Measurements from ENCODE around the gene RIMBP2. TPM values are rescaled to one million over a fixed set of nuclear protein-coding genes. Genes with fewer than 3 reads are reported as not detected.

Gene RIMBP2
- polyA plus RNA-seq, 1 donor from 2014 or later, result 14.6 TPM

DNA sequence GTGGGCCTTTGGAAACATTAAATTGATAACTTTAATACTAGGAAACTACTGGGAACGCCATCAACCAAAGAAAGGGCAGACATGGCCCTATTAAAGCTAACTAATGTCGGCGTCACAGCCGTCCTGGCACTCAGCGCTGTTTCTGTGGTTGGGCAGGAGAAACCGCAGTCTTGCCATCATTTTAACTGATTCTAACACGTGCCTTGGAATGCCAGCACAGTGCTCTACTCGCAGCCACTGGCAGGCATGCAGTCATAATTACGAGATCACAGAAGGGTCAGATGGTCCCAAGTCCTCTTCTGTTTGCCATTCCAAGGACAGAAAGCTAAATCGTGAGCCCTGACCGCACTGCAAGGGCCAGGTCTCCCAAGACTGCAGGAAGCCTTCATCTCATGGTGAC lies 75.2 kb downstream of the RIMBP2 start:
- Histone ChIP-seq H3K79me2 (replicated peaks; ENCODE audit: insufficient read depth, low read length) (no peaks in the 10 kb centered on the region), H3K9me3 (ENCODE audit: low read length) (no peaks in the 10 kb centered on the region), H3K9ac (ENCODE audit: low read length) (no peak overlapping the region), H2AFZ (ENCODE audit: low read depth, low read length) (no peak overlapping the region), H4K20me1 (ENCODE audit: insufficient read depth) (no peaks in the 10 kb centered on the region), H3F3A (ENCODE audit: insufficient read depth, low read length, poor library complexity, severe bottlenecking) (no peaks in the 10 kb centered on the region), H3K27me3 (ENCODE audit: insufficient read depth, low read depth, low read length) (no peaks in the 10 kb centered on the region), H3K9me2 (ENCODE audit: insufficient read depth, low read length) (no peaks in the 10 kb centered on the region), H3K36me3 (ENCODE audit: insufficient read depth, low read length) (no peaks in the 10 kb centered on the region), H3K27ac (ENCODE audit: low read length) (no peak overlapping the region), H3K4me3 (ENCODE audit: low read length) (no peak overlapping the region), H3K4me2 (ENCODE audit: low read length) (no peak overlapping the region)
- TF ChIP-seq TAF1 (IDR thresholded peaks at IDR 0.05; ENCODE audit: low read depth), result no peak
- TF ChIP-seq EZH2 (IDR thresholded peaks at IDR 0.05; ENCODE audit: borderline replicate concordance, insufficient read depth, low read length, poor library complexity, severe bottlenecking), result no peak
- TF ChIP-seq EP300 (conservative IDR thresholded peaks at IDR 0.05; ENCODE audit: poor library complexity, severe bottlenecking), result no peak
- TF ChIP-seq, protein P1, sequence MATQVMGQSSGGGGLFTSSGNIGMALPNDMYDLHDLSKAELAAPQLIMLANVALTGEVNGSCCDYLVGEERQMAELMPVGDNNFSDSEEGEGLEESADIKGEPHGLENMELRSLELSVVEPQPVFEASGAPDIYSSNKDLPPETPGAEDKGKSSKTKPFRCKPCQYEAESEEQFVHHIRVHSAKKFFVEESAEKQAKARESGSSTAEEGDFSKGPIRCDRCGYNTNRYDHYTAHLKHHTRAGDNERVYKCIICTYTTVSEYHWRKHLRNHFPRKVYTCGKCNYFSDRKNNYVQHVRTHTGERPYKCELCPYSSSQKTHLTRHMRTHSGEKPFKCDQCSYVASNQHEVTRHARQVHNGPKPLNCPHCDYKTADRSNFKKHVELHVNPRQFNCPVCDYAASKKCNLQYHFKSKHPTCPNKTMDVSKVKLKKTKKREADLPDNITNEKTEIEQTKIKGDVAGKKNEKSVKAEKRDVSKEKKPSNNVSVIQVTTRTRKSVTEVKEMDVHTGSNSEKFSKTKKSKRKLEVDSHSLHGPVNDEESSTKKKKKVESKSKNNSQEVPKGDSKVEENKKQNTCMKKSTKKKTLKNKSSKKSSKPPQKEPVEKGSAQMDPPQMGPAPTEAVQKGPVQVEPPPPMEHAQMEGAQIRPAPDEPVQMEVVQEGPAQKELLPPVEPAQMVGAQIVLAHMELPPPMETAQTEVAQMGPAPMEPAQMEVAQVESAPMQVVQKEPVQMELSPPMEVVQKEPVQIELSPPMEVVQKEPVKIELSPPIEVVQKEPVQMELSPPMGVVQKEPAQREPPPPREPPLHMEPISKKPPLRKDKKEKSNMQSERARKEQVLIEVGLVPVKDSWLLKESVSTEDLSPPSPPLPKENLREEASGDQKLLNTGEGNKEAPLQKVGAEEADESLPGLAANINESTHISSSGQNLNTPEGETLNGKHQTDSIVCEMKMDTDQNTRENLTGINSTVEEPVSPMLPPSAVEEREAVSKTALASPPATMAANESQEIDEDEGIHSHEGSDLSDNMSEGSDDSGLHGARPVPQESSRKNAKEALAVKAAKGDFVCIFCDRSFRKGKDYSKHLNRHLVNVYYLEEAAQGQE (IDR thresholded peaks at IDR 0.05; ENCODE audit: borderline replicate concordance), result no peak

DNA sequence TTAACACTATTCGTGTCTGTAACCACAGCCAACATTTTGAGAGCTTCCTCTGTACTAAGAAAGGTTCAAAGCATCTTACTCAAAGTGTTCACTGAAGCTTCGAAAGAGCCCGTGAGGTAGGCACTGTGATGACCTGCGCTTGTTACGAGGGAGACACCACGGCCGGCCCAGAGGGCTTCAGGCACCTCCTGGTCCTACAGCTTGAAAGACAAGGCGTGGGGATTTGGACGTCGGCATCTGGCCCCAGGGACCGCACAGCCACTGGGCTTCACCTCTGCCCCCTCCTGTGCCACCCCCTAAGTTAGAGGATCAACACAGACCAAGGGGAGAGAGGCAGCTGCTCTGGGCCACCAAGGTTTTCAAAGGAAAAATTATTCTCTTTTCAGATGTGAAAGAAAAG lies 75.6 kb downstream of the RIMBP2 start:
- Histone ChIP-seq H3K4me3 (ENCODE audit: low read length) (no peak overlapping the region), H3K36me3 (ENCODE audit: insufficient read depth, low read length) (no peaks in the 10 kb centered on the region), H3K27ac (ENCODE audit: low read length) (no peak overlapping the region), H3K9me2 (ENCODE audit: insufficient read depth, low read length) (no peaks in the 10 kb centered on the region), H3K9me3 (ENCODE audit: low read length) (no peaks in the 10 kb centered on the region), H3K4me2 (ENCODE audit: low read length) (no peak overlapping the region), H3F3A (ENCODE audit: insufficient read depth, low read length, poor library complexity, severe bottlenecking) (no peaks in the 10 kb centered on the region), H3K27me3 (ENCODE audit: insufficient read depth, low read depth, low read length) (no peaks in the 10 kb centered on the region), H3K9ac (ENCODE audit: low read length) (no peak overlapping the region), H4K20me1 (ENCODE audit: insufficient read depth) (no peaks in the 10 kb centered on the region), H2AFZ (ENCODE audit: low read depth, low read length) (no peak overlapping the region), H3K79me2 (replicated peaks; ENCODE audit: insufficient read depth, low read length) (no peaks in the 10 kb centered on the region)
- TF ChIP-seq EZH2 (IDR thresholded peaks at IDR 0.05; ENCODE audit: borderline replicate concordance, insufficient read depth, low read length, poor library complexity, severe bottlenecking) (no peak), EP300 (conservative IDR thresholded peaks at IDR 0.05; ENCODE audit: poor library complexity, severe bottlenecking) (no peak), MXI1 (conservative IDR thresholded peaks at IDR 0.05; ENCODE audit: poor library complexity, severe bottlenecking) (no peak), TAF1 (IDR thresholded peaks at IDR 0.05; ENCODE audit: low read depth) (no peak), RAD21 (conservative IDR thresholded peaks at IDR 0.05) (no peak), POLR2AphosphoS5 (IDR thresholded peaks at IDR 0.05) (no peak), SMC3 (conservative IDR thresholded peaks at IDR 0.05; ENCODE audit: poor library complexity) (no peak)
- TF ChIP-seq, protein P2, sequence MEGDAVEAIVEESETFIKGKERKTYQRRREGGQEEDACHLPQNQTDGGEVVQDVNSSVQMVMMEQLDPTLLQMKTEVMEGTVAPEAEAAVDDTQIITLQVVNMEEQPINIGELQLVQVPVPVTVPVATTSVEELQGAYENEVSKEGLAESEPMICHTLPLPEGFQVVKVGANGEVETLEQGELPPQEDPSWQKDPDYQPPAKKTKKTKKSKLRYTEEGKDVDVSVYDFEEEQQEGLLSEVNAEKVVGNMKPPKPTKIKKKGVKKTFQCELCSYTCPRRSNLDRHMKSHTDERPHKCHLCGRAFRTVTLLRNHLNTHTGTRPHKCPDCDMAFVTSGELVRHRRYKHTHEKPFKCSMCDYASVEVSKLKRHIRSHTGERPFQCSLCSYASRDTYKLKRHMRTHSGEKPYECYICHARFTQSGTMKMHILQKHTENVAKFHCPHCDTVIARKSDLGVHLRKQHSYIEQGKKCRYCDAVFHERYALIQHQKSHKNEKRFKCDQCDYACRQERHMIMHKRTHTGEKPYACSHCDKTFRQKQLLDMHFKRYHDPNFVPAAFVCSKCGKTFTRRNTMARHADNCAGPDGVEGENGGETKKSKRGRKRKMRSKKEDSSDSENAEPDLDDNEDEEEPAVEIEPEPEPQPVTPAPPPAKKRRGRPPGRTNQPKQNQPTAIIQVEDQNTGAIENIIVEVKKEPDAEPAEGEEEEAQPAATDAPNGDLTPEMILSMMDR (IDR thresholded peaks at IDR 0.05; ENCODE audit: poor library complexity, severe bottlenecking), result no peak
- TF ChIP-seq, protein P1 (IDR thresholded peaks at IDR 0.05; ENCODE audit: borderline replicate concordance), result no peak

Data from neural cell (in vitro differentiated cells).